GM23338 (cell line): Measurements from ENCODE around the gene KIF18A. TPM values are rescaled to one million over a fixed set of nuclear protein-coding genes. Genes with fewer than 3 reads are reported as not detected.

Experiments used
- ATAC-seq: fragments of 200-7000 bp; cut with Tn5 transposase; 3 replicates; pipeline ENCODE4 v1.9.1; 2020
- DNase-seq: peaks from one replicate; pipeline ENCODE4 v3.0.0-alpha.2; 2015; ENCODE audit warnings: low spot score
- H2AFZ ChIP-seq: fragments of 200-600 bp; sonication (generic); 2 replicates; pipeline ENCODE4 v1.8.0; 2016; ENCODE audit warnings: antibody characterized with exemption, mild to moderate bottlenecking, moderate library complexity
- H3F3A ChIP-seq: fragments of 200-600 bp; sonication (generic); replicated peaks from 2 replicates; pipeline ENCODE4 v1.8.0; 2017; ENCODE audit warnings: antibody characterized with exemption, mixed run types, low read depth
- H3K27ac ChIP-seq: fragments of 200-600 bp; sonication (generic); 2 replicates; pipeline ENCODE4 v1.6.1; 2016; ENCODE audit warnings: low read depth
- H3K27me3 ChIP-seq: fragments of 200-600 bp; sonication (generic); 2 replicates; pipeline ENCODE4 v1.8.0; 2016; ENCODE audit warnings: mild to moderate bottlenecking, mixed run types, moderate library complexity; ENCODE audit not compliant: insufficient read depth
- H3K36me3 ChIP-seq: fragments of 200-600 bp; sonication (generic); 2 replicates; pipeline ENCODE4 v1.8.0; 2016; ENCODE audit warnings: mild to moderate bottlenecking; ENCODE audit not compliant: insufficient read depth
- H3K4me1 ChIP-seq: fragments of 200-600 bp; sonication (generic); 2 replicates; pipeline ENCODE4 v1.8.0; 2016; ENCODE audit warnings: mild to moderate bottlenecking, moderate library complexity; ENCODE audit not compliant: insufficient read depth
- H3K4me2 ChIP-seq: fragments of 200-600 bp; sonication (generic); 2 replicates; pipeline ENCODE4 v1.7.1; 2017; ENCODE audit warnings: mixed run types
- H3K4me3 ChIP-seq: fragments of 200-600 bp; sonication (generic); 2 replicates; pipeline ENCODE4 v1.6.1; 2016; ENCODE audit warnings: mixed run types
- H3K79me2 ChIP-seq: fragments of 200-600 bp; sonication (generic); replicated peaks from 2 replicates; pipeline ENCODE4 v1.8.0; 2017; ENCODE audit warnings: mild to moderate bottlenecking; ENCODE audit not compliant: insufficient read depth
- H3K9me2 ChIP-seq: fragments of 200-600 bp; sonication (generic); 2 replicates; pipeline ENCODE4 v1.8.0; 2017; ENCODE audit not compliant: insufficient read depth
- H4K20me1 ChIP-seq: fragments of 200-600 bp; sonication (generic); replicated peaks from 2 replicates; pipeline ENCODE4 v1.8.0; 2017; ENCODE audit warnings: mild to moderate bottlenecking; ENCODE audit not compliant: insufficient read depth
- H3K27ac Mint-ChIP-seq: 2 replicates; pipeline ENCODE4 v1.8.0; 2020; ENCODE audit warnings: inconsistent platforms, mild to moderate bottlenecking, moderate library complexity, mixed read lengths
- H3K27me3 Mint-ChIP-seq: 3 replicates; pipeline ENCODE4 v1.8.0; 2022; ENCODE audit warnings: low read depth, mild to moderate bottlenecking, moderate library complexity, mixed read lengths, inconsistent platforms; ENCODE audit not compliant: insufficient read depth, poor library complexity
- H3K36me3 Mint-ChIP-seq: 3 replicates; pipeline ENCODE4 v1.8.0; 2021; ENCODE audit warnings: low read depth, mild to moderate bottlenecking, inconsistent platforms, moderate library complexity, mixed read lengths
- H3K4me1 Mint-ChIP-seq: 3 replicates; pipeline ENCODE4 v1.8.0; 2020; ENCODE audit warnings: mild to moderate bottlenecking, inconsistent platforms, mixed read lengths
- H3K4me3 Mint-ChIP-seq: 3 replicates; pipeline ENCODE4 v1.8.0; 2021; ENCODE audit warnings: moderate library complexity, mild to moderate bottlenecking, inconsistent platforms, mixed read lengths
- H3K9me3 Mint-ChIP-seq: 3 replicates; pipeline ENCODE4 v1.8.0; 2020; ENCODE audit warnings: moderate library complexity, mild to moderate bottlenecking, inconsistent platforms, mixed read lengths
- POLR2AphosphoS5 ChIP-seq: IDR thresholded peaks from 2 replicates; pipeline ENCODE4 v1.6.1; 2016; ENCODE audit warnings: antibody characterized with exemption, low read depth
- REST ChIP-seq: IDR thresholded peaks from one replicate; pipeline ENCODE4 v1.6.1; 2018; ENCODE audit warnings: antibody characterized with exemption; ENCODE audit not compliant: unreplicated experiment
- STAT1 ChIP-seq: IDR thresholded peaks from one replicate; pipeline ENCODE4 v1.6.1; 2016; ENCODE audit warnings: antibody characterized with exemption; ENCODE audit not compliant: unreplicated experiment
- microRNA counts: library from miRNA; unstranded; fragments of <30 nt; microRNA quantifications from one replicate; lab custom pipeline; 2017
- microRNA-seq: library from miRNA; unstranded; fragments of <30 nt; microRNA quantifications from one replicate; pipeline ENCODE4, GENCODE V29; 2017
- polyA plus RNA-seq: library from polyadenylated mRNA; unstranded; fragments of >200 nt; fragmentation: Nextera tagmentation; extraction: Ambion mirVana; gene quantifications from 2 replicates; pipeline ENCODE4 v1.2.1, GENCODE V29; 2016
- small RNA-seq: library from RNA; depleted of rRNA; stranded (forward); fragments of <200 nt; gene quantifications from one replicate; pipeline ENCODE3, GENCODE V24; 2014; ENCODE audit warnings: low replicate concordance
- total RNA-seq: library from RNA; depleted of rRNA; stranded (reverse); fragments of >200 nt; shearing (Covaris generic); gene quantifications from 2 replicates; pipeline ENCODE4 v1.2.3, GENCODE V29; 2014; rRNA removed

The KIF18A gene
- total and polyA plus RNA-seq, 2 experiments from 2014 or later: 22.2 to 26.5 TPM

GRCh38 chr11:27972522-27973170 is 135.3 kb downstream of the KIF18A start (continued):
- no peak for TF ChIP-seq REST

GRCh38 chr11:27971171-27971570 is 136.8 kb downstream of the KIF18A start:
- Histone ChIP-seq H3K4me3 (no peak overlapping the region), H3K27ac (no peak overlapping the region), H3K36me3 (no peaks in the 10 kb centered on the region), H2AFZ (no peak overlapping the region), H3K79me2 (no peaks in the 10 kb centered on the region), H4K20me1 (no peaks in the 10 kb centered on the region), H3K4me2 (no peak overlapping the region), H3K27me3 (no peaks in the 10 kb centered on the region), H3K4me1 (peaks cover 14% of the 10 kb centered on the region), H3K9me2 (0 out of 2 replicates have a peak, but pooled peaks cover 12% of the 10 kb centered on the region), H3F3A (no peaks in the 10 kb centered on the region)
- TF ChIP-seq POLR2AphosphoS5 (no peak), STAT1 (no peak)
- Mint-ChIP-seq H3K9me3 (no peaks in the 10 kb centered on the region; the same call in 2 of the 3 replicates), H3K27me3 (no peaks in the 10 kb centered on the region), H3K36me3 (no peaks in the 10 kb centered on the region), H3K27ac (no peak overlapping the region), H3K4me1 (peaks cover 14% of the 10 kb centered on the region), H3K4me3 (no peak overlapping the region)
- ATAC-seq (no peak), DNase-seq (no peak)

MicroRNAs encoded within 50 kb of the gene (microRNA counts, 767-probe panel; counts per million panel counts)
- not detected for microRNA hsa-miR-610 (lab: Ali Mortazavi, UCI)

Small RNAs within 50 kb of the gene (microRNA-seq; reads per million reads assigned to microRNA genes)
- gene MIR610: not detected

Small RNAs within 50 kb of the gene (small RNA-seq; reads per million reads assigned to genes)
- not detected for gene AC023206.1
- not detected for gene MIR610

Other genes with a start within 250 kb of the KIF18A start
- gene METTL15, start 232 bp upstream of the KIF18A start, total RNA-seq: 13.0 and 19.8 TPM in 2 replicates
- gene METTL15, start 232 bp upstream of the KIF18A start, polyA plus RNA-seq: 6.2 and 9.0 TPM in 2 replicates